Measurements from ENCODE around the gene CTSD. TPM values are rescaled to one million over a fixed set of nuclear protein-coding genes. Genes with fewer than 3 reads are reported as not detected.

CTSD gene
- total RNA-seq, 2 donors from 2014 or later, result 427 to 1,049 TPM

DNA sequence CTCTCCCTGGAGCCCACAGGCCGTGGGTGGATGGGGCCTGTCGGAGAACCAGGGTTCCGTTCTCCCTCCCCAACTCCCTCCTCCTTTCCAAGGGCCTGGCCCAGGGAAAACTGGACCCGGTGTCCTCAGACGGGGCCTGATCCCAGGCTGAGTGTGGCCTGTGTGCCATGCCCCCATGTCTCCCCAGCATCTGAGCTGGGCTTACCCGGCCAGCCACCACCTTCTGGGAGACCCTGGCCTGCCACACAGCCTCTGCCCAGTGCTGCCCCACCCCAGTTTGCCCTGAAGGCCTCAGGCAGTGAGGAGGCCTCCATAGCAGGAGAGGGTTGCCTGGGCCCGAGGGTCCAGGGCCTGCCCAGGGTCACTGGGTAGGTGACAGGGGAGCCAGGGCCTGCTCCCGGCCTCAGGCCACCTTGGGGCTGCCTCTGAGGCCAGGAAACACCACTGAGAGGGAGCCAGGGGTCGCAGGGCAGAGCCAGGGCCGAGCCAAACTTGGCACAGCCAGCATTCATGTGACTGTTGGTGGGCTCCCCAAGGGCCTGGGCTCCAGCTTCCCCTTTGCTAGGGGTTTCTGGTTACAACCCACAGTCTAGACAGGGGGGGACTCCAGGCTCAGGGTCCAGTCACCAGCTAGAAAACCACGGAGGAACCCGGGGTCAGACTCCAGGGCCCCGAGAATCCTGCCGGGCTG lies 12.7 kb downstream of the CTSD start:
- TF ChIP-seq, protein P1, sequence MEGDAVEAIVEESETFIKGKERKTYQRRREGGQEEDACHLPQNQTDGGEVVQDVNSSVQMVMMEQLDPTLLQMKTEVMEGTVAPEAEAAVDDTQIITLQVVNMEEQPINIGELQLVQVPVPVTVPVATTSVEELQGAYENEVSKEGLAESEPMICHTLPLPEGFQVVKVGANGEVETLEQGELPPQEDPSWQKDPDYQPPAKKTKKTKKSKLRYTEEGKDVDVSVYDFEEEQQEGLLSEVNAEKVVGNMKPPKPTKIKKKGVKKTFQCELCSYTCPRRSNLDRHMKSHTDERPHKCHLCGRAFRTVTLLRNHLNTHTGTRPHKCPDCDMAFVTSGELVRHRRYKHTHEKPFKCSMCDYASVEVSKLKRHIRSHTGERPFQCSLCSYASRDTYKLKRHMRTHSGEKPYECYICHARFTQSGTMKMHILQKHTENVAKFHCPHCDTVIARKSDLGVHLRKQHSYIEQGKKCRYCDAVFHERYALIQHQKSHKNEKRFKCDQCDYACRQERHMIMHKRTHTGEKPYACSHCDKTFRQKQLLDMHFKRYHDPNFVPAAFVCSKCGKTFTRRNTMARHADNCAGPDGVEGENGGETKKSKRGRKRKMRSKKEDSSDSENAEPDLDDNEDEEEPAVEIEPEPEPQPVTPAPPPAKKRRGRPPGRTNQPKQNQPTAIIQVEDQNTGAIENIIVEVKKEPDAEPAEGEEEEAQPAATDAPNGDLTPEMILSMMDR (IDR thresholded peaks at IDR 0.05), result no peak
- H3K4me1 ChIP-seq (ENCODE audit: control insufficient read depth in 1 of 2, low read depth in 2 of 2), result peaks cover 32 to 59% of the 10 kb centered on the region in 2 donors
- DNase-seq (ENCODE audit: low spot score) (no peak), ATAC-seq (ENCODE audit: insufficient number of reproducible peaks, low FRiP score, low read depth) (no peak)
- peak overlapping the region; percentile 88 for H3K4me3 ChIP-seq
- H3K27me3 ChIP-seq (replicated peaks; ENCODE audit: insufficient read depth), result no peaks in the 10 kb centered on the region
- no peaks in the 10 kb centered on the region for H3K9me3 ChIP-seq
- peaks cover 32% of the 10 kb centered on the region for H3K36me3 ChIP-seq
- peak overlapping the region; percentile 92 to 98 for H3K27ac ChIP-seq

DNA sequence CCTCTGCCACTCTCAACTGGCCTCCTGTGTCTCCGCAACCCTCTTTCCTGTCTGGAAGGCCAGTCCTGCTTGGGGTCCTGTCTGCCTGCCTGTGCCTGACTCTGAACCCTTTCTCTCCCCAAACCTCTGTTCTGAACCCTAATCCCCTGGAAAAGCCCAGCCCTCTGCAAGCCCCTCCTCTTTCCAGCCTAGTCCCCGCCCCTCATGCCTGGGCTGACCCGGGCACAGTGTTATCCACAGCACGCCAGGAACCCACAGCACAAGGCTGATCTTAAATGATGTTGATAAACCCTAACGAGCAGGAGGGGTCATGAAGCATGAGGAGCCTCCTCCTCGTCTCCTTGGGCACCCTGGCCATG lies 13.3 kb downstream of the CTSD start, which contains the start of gene IFITM10:
Gene IFITM10 (minus strand): TSS at position 115 of the 359 bp plus-strand sequence. CDS start 153 bp downstream, outside the sequence.
- H3K4me3 ChIP-seq, result peak within 1 kb of the TSS; percentile 88
- ATAC-seq (ENCODE audit: insufficient number of reproducible peaks, low FRiP score, low read depth) (no peak), DNase-seq (ENCODE audit: low spot score) (no peak)
- H3K27me3 ChIP-seq (replicated peaks; ENCODE audit: insufficient read depth), result no peaks in the 10 kb centered on the region
- H3K4me1 ChIP-seq (ENCODE audit: control insufficient read depth in 1 of 2, low read depth in 2 of 2), result peaks cover 32 to 59% of the 10 kb centered on the region in 2 donors
- peaks cover 28% of the 10 kb centered on the region for H3K36me3 ChIP-seq
- TF ChIP-seq, protein P1 (IDR thresholded peaks at IDR 0.05), result no peak
- H3K9me3 ChIP-seq, result no peaks in the 10 kb centered on the region
- H3K27ac ChIP-seq, result peak within 1 kb of the TSS; percentile 92 to 98

DNA sequence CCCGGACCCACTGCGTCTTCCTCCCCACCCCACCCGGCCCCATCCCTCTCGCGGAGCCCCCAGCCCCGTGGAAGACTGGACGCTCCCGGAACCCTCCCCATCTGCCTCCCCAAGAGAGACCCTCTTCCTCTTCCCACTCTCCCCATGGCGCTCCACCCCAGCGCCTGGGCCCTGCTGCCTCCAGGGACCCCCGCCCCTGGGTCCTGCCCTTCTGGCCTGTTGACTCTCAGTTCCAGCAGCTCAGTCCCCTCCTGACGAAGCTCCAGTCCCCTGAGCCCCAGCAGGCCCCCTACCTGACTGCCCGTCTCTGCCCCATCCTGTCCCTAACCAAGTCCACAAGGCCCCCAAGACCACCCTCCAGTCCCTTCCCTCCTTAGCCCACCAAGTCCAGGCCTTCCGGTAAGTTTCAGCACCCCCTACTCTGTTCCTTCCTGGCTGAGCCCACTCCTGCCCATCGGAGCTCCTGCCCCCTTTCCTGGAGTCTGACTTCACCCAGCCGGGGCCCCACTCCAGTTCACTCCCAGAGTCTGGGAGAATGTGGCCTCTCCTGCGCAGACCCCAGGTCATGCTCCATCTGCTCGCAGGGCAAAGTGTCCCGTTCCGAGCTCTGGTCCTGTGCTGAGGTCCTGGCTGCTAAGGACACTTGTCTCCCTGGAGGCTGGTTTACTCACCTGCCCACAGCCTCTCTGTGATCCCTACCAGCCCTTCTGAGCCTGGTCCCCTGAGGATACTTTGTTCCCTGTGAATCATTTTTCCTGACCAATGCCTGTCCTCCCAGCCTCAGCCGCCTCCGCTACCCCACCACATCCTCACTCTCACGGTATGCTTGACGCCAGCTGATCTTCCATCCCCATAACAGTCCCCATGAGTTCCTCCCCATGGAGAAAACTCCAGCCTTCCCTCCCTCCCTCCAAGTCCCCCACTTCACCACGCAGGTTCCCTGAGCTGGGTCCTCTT lies 14.1 kb downstream of the CTSD start:
- Histone ChIP-seq H3K9me3 (no peaks in the 10 kb centered on the region), H3K27me3 (replicated peaks; ENCODE audit: insufficient read depth) (no peaks in the 10 kb centered on the region), H3K4me1 (ENCODE audit: control insufficient read depth in 1 of 2, low read depth in 2 of 2) (peaks cover 32 to 65% of the 10 kb centered on the region in 2 donors), H3K36me3 (peaks cover 20% of the 10 kb centered on the region), H3K27ac (peak overlapping the region; percentile 92 to 98), H3K4me3 (peak overlapping the region; percentile 88)
- ATAC-seq (ENCODE audit: insufficient number of reproducible peaks, low FRiP score, low read depth) (peak; percentile 76), DNase-seq (ENCODE audit: low spot score) (peak; percentile 52)
- TF ChIP-seq, protein P1 (IDR thresholded peaks at IDR 0.05), result no peak

DNA sequence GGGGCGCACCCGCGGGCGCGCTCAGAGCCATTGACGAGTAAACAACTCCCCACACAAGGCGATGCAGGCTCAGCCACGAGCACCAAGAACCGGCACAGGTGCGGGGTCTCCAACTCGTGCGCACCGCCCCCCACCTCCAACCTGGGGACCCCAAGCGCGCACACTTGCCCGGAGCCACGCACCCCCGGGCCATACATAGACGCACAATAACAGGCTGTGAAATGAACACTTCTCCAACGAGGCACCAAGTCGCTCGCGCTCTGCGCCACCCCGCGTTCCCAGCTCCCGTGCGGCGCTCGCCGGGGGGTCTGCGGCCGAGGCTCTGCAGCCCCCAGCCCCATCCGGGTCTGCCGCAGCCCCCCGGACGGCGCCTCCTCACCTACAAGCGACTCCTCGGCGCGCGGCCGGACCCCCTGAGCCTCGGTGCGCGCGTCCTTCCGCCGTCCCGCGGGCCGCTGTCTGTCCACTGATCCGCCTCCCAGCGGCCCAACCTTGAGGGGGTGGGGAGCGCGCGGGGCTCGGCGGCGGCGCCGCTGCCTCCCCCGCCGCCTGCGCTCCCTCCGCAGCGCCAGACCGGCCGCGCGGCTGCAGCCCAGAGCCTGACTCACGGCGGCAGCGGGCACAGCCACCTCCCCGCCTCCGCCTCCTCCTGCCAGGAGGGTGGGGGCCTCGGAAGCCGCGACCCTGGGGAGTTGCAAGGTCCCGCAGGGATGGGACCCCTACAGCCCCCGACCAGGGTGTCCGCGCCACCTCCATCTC lies 14.9 kb downstream of the CTSD start:
- DNase-seq (ENCODE audit: low spot score) (no peak), ATAC-seq (ENCODE audit: insufficient number of reproducible peaks, low FRiP score, low read depth) (no peak)
- H3K4me1 ChIP-seq (ENCODE audit: control insufficient read depth in 1 of 2, low read depth in 2 of 2), result peaks cover 32 to 65% of the 10 kb centered on the region in 2 donors
- no peaks in the 10 kb centered on the region for H3K9me3 ChIP-seq
- TF ChIP-seq, protein P1 (IDR thresholded peaks at IDR 0.05), result no peak
- no peaks in the 10 kb centered on the region for H3K27me3 ChIP-seq (replicated peaks; ENCODE audit: insufficient read depth)
- peak overlapping the region; percentile 92 to 98 for H3K27ac ChIP-seq
- H3K36me3 ChIP-seq, result peaks cover 14% of the 10 kb centered on the region
- H3K4me3 ChIP-seq, result peak overlapping the region; percentile 88
